HL-60 (cell line): Measurements from ENCODE around the gene NAA50.

ENCODE experiments used
- DNase-seq, 2 experiments: peaks; one replicate each; pipeline ENCODE4 v3.0.0-alpha.2; 2010 to 2020; ENCODE audit warnings: low read depth in 1 of 2, low spot score in 1 of 2
- H3K27ac ChIP-seq: fragments of 250-450 bp; sonication (Bioruptor Pico); replicated peaks from 2 replicates; pipeline ENCODE4 v1.5.1; 2020; ENCODE audit warnings: mild to moderate bottlenecking, moderate library complexity
- H3K27me3 ChIP-seq: fragments of 250-450 bp; sonication (Bioruptor Pico); 2 replicates; pipeline ENCODE4 v1.5.1; 2021; ENCODE audit warnings: mild to moderate bottlenecking, moderate library complexity; ENCODE audit not compliant: insufficient read depth, poor library complexity, severe bottlenecking
- H3K4me3 ChIP-seq: replicated peaks from 2 replicates; pipeline ENCODE4 v1.5.1; 2011; ENCODE audit warnings: mild to moderate bottlenecking, control low read depth, low read length; ENCODE audit not compliant: insufficient read depth
- CTCF ChIP-seq: IDR thresholded peaks from one replicate; pipeline ENCODE4 v1.5.1; 2011; ENCODE audit warnings: low read length, control low read depth, inconsistent platforms; ENCODE audit not compliant: insufficient read depth
- GABPA ChIP-seq: IDR thresholded peaks from 2 replicates; pipeline ENCODE4 v1.6.1; 2012; ENCODE audit warnings: low read depth
- POLR2AphosphoS5 ChIP-seq: IDR thresholded peaks from 2 replicates; pipeline ENCODE4 v1.6.1; 2012; ENCODE audit warnings: low read depth
- REST ChIP-seq: IDR thresholded peaks from 2 replicates; pipeline ENCODE4 v1.6.1; 2012; ENCODE audit warnings: low read depth; ENCODE audit not compliant: insufficient replicate concordance
- SPI1 ChIP-seq: IDR thresholded peaks from 2 replicates; pipeline ENCODE4 v1.6.1; 2012; ENCODE audit warnings: low read depth, mild to moderate bottlenecking, borderline replicate concordance

Gene NAA50

GRCh38 chr3:113783980-113784379 lies 37.9 kb upstream of the NAA50 start:
- no peak overlapping the region for H3K4me3 ChIP-seq
- no peaks in the 10 kb centered on the region for H3K27me3 ChIP-seq
- no peak for TF ChIP-seq CTCF
- no peak for DNase-seq
- H3K27ac ChIP-seq: peak overlapping the region; percentile 35

- TF ChIP-seq REST (no peak), CTCF (no peak), GABPA (no peak), SPI1 (no peak), POLR2AphosphoS5 (no peak)
- peak in 1 of 2 experiments; percentile 13 for DNase-seq
- Histone ChIP-seq H3K4me3 (no peak overlapping the region), H3K27ac (peak overlapping the region; percentile 35), H3K27me3 (no peaks in the 10 kb centered on the region)
These were observed 37.4 kb upstream of the NAA50 start for GRCh38 chr3:113783463-113783862.

GRCh38 chr3:113776564-113776963 lies 30.5 kb upstream of the NAA50 start:
- Histone ChIP-seq H3K27ac (no peak overlapping the region), H3K4me3 (no peak overlapping the region), H3K27me3 (no peaks in the 10 kb centered on the region)
- DNase-seq: no peak
- TF ChIP-seq CTCF (no peak), REST (no peak), GABPA (no peak), POLR2AphosphoS5 (no peak), SPI1 (no peak)

- no peak overlapping the region for H3K4me3 ChIP-seq
- H3K27ac ChIP-seq: no peak overlapping the region
- TF ChIP-seq SPI1 (no peak), GABPA (no peak), CTCF (no peak), POLR2AphosphoS5 (no peak), REST (no peak)
- no peak for DNase-seq
- no peaks in the 10 kb centered on the region for H3K27me3 ChIP-seq
These were observed 29.5 kb upstream of the NAA50 start for GRCh38 chr3:113775516-113775915.
